NB4 (cell line): ENCODE measurements around the gene PCDHGA3.

Experiments
- DNase-seq: peaks from one replicate; pipeline ENCODE4 v3.0.0; 2010; ENCODE audit warnings: low read depth
- H3K4me3 ChIP-seq: one replicate; pipeline ENCODE4 v1.5.1; 2011; ENCODE audit warnings: mild to moderate bottlenecking, low read depth, low read length, moderate library complexity
- MYC ChIP-seq: IDR thresholded peaks from 2 replicates; pipeline ENCODE4 v1.6.1; 2011; ENCODE audit warnings: low read depth, low read length
- POLR2A ChIP-seq: IDR thresholded peaks from 2 replicates; pipeline ENCODE4 v1.6.1; 2011; ENCODE audit warnings: mild to moderate bottlenecking; ENCODE audit not compliant: insufficient read length; ENCODE audit errors: extremely low read depth
- TF ChIP-seq, protein P1 (sequence below): IDR thresholded peaks from 2 replicates; pipeline ENCODE4 v1.6.1; 2011; ENCODE audit warnings: low read depth, low read length
- TF ChIP-seq, protein P2 (sequence below): IDR thresholded peaks from one replicate; pipeline ENCODE4 v1.5.1; 2012; ENCODE audit warnings: low read depth, low read length

PCDHGA3 gene

DNA sequence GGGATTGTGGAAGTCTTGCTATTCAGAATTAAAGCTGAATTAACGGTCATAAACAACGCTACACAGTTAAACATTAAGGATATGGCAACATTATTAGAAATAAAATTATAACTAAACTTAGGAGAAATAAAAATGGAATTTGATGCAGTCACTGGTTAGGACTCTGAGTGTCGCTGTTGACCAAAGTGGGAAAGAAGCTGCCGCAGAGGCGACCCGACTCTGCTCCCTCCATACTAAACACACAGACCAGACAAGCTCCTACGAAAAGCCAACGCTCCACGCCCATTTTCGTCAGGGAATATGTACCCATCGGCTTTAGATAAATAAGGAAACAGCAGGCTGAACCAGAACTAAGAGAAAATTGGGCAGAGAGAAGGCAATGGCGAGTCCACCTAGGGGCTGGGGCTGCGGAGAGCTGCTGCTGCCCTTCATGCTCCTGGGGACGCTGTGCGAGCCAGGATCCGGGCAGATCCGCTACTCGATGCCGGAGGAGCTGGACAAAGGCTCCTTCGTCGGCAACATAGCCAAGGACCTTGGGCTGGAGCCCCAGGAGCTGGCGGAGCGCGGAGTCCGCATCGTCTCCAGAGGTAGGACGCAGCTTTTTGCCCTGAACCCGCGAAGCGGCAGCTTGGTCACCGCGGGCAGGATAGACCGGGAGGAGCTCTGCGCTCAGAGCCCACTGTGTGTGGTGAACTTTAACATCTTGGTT, 20.5 kb downstream of the PCDHGA3 start, which contains the start of gene PCDHGA5:
TSS of gene PCDHGA5 (plus strand) at position 211 of the 709 bp plus-strand sequence. CDS start at position 380, 169 bp downstream.
- no peak within 1 kb of the TSS for H3K4me3 ChIP-seq
- DNase-seq, result no peak
- TF ChIP-seq, protein P1, sequence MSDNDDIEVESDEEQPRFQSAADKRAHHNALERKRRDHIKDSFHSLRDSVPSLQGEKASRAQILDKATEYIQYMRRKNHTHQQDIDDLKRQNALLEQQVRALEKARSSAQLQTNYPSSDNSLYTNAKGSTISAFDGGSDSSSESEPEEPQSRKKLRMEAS, result no peak
- TF ChIP-seq POLR2A (no peak), MYC (no peak)
- TF ChIP-seq, protein P2, sequence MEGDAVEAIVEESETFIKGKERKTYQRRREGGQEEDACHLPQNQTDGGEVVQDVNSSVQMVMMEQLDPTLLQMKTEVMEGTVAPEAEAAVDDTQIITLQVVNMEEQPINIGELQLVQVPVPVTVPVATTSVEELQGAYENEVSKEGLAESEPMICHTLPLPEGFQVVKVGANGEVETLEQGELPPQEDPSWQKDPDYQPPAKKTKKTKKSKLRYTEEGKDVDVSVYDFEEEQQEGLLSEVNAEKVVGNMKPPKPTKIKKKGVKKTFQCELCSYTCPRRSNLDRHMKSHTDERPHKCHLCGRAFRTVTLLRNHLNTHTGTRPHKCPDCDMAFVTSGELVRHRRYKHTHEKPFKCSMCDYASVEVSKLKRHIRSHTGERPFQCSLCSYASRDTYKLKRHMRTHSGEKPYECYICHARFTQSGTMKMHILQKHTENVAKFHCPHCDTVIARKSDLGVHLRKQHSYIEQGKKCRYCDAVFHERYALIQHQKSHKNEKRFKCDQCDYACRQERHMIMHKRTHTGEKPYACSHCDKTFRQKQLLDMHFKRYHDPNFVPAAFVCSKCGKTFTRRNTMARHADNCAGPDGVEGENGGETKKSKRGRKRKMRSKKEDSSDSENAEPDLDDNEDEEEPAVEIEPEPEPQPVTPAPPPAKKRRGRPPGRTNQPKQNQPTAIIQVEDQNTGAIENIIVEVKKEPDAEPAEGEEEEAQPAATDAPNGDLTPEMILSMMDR, result no peak

DNA sequence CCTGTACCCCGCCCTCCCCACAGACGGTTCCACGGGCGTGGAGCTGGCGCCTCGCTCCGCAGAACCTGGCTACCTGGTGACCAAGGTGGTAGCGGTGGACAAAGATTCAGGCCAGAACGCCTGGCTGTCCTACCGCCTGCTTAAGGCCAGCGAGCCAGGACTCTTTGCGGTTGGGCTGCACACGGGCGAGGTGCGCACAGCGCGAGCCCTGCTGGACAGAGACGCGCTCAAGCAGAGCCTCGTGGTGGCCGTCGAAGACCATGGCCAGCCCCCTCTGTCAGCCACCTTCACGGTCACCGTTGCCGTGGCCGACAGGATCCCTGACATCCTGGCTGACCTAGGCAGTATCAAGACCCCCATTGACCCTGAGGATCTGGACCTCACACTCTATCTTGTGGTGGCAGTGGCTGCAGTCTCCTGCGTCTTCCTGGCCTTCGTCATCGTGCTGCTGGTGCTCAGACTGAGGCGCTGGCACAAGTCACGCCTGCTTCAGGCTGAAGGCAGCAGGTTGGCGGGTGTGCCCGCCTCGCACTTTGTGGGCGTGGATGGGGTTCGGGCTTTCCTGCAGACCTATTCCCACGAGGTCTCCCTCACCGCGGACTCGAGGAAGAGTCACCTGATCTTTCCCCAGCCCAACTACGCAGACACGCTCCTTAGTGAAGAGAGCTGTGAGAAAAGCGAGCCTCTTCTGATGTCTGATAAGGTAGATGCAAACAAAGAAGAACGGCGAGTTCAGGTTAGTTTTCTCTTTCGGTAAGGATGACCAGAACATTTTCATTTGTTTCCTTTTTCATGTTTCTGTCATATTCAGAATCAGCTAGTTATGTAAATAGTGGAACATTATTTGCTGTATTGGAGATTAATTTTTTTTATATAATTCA, 22.6 kb downstream of the PCDHGA3 start:
- TF ChIP-seq, protein P2, result no peak
- no peak for DNase-seq
- no peak overlapping the region for H3K4me3 ChIP-seq

DNA sequence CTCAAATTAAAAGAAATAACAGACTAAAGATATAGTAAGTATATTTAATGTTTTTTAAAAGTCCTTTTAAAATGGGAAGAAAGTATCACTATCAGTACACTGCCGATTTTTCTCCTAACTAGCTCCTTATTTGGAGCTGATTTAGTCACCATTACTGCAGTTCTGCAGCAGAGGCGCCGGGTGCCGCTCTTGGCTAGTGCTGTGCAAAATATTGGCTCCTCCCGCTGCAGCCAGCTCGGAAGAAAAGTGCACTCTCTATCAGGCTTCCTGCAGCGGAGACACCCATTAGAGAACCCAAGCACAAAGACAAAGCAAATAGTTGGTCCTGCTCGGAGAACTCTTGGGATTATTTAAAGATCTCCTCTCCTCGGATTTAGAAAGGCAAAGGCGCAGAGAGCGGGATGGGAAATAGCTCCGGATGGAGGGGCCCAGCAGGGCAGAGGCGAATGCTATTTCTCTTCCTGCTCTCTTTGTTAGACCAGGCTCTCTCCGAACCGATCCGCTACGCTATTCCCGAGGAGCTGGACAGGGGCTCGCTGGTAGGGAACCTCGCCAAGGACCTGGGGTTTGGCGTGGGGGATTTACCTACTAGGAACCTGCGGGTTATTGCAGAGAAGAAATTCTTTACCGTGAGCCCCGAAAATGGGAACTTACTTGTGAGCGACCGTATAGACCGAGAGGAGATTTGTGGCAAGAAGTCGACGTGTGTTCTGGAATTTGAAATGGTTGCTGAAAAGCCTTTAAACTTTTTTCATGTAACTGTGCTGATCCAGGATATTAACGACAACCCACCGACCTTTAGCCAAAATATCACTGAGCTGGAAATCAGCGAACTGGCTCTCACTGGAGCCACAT, 26.6 kb downstream of the PCDHGA3 start, which contains the start of gene PCDHGB3:
TSS of gene PCDHGB3 (plus strand) at position 249 of the 855 bp plus-strand sequence. CDS start at position 402, 153 bp downstream.
- H3K4me3 ChIP-seq, result peak within 1 kb of the TSS; percentile 50
- DNase-seq, result peak; percentile 77
- no peak for TF ChIP-seq POLR2A
- TF ChIP-seq, protein P2, result peak; percentile 57

DNA sequence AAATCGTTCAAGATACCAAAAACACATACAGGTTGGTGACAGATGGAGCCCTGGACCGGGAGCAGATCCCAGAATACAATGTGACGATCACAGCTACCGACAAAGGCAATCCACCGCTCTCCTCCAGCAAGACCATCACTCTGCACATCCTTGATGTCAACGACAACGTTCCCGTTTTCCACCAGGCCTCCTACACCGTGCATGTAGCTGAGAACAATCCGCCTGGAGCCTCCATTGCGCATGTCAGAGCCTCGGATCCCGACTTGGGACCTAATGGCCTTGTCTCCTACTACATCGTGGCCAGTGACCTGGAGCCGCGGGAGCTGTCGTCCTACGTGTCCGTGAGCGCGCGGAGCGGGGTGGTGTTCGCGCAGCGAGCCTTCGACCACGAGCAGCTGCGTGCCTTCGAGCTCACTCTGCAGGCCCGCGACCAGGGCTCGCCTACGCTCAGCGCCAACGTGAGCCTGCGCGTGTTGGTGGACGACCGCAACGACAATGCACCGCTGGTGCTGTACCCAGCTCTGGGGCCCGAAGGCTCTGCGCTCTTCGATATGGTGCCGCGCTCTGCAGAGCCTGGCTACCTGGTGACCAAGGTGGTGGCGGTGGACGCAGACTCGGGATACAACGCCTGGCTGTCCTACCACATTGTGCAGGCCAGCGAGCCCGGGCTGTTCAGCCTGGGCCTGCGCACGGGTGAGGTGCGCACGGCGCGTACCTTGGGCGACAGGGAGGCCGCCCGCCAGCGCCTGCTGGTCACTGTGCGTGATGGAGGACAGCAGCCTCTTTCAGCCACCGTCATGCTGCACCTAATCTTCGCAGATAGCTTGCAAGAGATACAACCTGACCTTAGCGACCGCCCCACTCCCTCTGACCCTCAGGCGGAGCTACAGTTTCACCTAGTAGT, 28.2 kb downstream of the PCDHGA3 start:
- TF ChIP-seq, protein P1, result no peak
- TF ChIP-seq, protein P2, result no peak
- no peak for TF ChIP-seq MYC
- TF ChIP-seq POLR2A, result no peak
- no peak overlapping the region for H3K4me3 ChIP-seq
- no peak for DNase-seq

DNA sequence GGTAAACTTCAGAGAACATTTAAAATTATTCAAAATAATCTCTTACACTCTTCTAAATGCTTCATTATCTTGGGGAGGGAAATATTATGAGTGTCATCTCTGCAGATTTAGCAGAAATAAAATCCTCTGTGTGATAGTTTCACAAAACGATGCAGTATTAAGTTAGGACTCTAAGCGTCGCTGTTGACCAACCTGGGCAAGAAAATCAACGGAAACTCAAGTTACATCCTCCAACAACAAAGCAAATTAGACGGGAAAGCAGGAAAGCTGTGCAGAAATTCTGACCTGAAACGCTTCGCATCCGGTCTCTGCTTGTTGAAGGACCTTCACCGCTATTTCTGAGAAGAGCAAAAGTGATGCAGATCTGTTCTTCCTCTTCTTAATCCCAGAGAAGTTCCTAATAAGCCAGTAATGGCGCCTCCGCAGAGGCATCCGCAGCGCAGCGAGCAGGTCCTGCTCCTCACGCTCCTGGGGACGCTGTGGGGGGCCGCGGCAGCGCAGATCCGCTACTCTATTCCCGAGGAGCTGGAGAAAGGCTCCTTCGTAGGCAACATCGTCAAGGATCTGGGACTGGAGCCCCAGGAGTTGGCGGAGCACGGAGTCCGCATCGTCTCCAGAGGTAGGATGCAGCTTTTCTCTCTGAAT, 30.2 kb downstream of the PCDHGA3 start, which contains the start of gene PCDHGA6:
TSS of gene PCDHGA6 (plus strand) at position 219 of the 645 bp plus-strand sequence. CDS start at position 412, 193 bp downstream.
- H3K4me3 ChIP-seq, result no peak within 1 kb of the TSS
- no peak for TF ChIP-seq POLR2A
- TF ChIP-seq, protein P1, result no peak
- TF ChIP-seq, protein P2, result peak; percentile 15
- no peak for TF ChIP-seq MYC
- DNase-seq, result peak; percentile 16
